ENCODE data around the gene ACTA2.

Gene ACTA2

DNA sequence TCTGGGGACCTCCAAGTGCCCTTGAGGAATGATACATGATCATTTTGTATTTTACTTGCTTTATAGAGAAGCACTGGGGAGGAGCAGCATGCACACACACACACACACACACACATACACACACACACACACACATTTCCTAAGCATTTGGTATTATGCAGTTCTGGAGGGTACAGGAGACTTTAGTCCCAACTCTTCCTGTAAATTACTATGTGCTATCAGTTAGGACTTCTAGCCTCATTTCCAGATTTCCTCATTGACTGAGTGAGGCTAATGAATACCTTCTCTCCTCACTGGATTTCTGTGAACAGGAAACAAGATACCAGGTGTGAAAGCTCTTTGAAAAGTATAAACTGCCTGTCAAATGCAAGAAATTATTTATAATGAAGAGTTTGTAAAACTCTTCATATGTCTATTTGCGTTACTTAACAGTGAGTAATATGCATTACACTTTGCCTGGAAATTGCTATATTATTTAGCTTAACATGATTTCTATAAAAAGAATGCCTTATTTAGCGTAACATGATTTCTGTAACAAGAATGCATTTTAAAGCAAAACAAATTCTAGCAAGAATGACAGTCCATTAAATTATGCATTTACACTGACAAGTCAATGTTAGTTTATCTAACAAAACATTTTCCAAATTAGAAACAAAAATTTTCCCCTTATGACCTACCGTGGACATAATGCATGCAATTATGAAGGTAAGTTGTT is 34.2 kb downstream of the ACTA2 start:
- no peak for DNase-seq

DNA sequence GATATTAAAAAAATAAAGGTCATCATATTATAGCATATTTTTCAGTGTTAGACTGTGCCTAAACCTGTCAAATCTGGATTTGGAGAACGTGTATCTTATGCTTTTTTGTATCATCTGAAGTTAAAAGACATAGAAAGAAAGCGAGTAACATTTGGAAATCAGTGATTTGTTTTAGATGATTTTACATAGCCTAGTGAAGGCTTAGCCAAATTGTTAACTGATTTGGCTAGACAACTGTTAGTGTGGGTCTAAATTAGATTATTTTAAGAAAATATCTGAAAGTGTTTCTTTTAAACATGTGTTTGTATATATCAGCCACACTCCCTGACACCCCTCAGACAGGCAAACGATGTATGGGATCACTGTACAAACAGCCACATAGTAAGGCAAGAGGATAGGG is 35.6 kb downstream of the ACTA2 start:
- no peak for DNase-seq

DNA sequence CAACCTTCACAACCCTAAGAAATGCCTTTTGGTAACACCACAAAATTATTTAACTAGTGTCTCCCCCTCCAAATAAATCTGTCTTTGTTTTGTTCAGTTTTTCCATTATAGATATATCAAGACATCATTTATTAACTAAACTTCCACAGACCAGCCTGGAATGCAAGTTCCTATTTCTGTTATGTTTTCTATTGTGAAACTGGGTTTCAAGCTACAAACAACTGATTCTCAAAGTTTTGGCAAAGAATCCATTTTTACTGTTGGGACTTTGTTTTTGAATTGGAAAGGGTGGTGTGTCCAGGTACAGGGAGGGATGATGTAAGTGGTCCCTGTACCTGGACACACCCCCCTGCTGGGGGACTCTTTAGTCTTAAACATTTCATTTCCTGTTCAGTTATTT is 36.3 kb downstream of the ACTA2 start:
- no peak for DNase-seq

DNA sequence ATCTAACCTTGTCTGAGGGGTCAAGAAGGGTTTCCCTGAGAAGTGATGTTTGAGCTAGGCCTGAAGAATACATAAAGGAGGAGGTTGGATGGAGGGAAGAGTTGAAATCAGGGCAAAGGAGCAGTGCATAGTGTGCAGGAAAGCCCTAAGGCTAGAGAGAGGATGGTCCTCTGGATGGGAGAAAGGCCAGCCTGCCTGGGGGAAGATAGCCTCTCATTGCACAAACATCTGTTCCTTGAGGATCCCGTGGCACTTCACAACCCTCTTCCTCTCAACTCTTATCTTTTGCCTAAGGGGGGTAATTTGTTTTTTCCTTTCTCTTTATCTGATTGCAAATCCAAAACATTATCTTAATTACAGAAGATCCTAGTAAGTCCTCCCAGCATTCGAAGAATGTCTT is 36.8 kb downstream of the ACTA2 start:
- no peak for DNase-seq

DNA sequence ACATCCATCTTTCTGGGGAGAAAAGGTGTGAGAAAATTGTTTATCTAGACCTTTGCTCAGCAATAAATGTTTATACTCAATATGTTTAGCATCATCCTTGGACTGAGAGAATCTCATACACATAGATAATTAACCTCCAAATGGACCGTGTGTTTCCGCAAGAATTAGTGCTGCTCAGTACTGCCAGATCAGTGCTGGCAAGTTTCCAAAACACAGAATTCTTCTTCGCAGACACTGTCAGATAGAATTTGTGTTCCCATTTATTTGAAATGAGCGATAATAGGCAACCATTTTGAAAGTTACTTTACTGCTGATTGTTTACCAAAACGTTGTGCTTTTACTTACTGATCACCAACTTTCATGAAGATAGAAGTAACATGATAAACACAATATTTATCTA is 38.8 kb downstream of the ACTA2 start:
- DNase-seq, result no peak

DNA sequence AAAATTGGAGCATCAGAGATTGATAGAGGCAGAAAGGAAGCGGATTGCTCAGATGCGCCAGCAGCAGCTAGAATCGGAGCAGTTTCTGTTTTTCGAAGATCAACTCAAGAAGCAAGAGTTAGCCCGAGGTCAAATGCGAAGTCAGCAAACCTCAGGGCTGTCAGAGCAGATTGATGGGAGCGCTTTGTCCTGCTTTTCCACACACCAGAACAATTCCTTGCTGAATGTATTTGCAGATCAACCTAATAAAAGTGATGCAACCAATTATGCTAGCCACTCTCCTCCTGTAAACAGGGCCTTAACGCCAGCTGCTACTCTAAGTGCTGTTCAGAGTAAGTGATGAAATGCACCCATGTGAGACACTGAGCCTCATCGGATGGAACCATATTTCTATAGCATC is 39.4 kb downstream of the ACTA2 start:
- no peak for DNase-seq

DNA sequence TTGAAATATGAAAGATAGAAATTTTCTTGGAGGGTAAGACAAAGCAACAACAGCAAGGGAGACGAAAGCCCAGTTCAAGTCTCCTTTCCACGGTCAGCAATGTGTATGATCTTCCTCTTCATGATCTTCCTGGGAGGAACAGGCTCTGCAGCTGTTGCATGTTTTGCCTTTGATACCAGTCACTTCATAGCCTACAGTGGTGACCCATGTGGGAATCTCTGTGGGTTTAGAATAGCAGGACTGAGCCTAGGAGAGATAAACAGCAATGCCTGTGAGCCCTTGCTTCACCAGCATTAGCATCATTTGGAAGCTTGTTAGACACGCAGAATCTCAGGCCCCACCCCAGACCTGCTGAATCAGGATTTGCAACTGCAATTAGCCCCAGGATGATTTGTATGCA is 40.7 kb downstream of the ACTA2 start:
- DNase-seq, result no peak

DNA sequence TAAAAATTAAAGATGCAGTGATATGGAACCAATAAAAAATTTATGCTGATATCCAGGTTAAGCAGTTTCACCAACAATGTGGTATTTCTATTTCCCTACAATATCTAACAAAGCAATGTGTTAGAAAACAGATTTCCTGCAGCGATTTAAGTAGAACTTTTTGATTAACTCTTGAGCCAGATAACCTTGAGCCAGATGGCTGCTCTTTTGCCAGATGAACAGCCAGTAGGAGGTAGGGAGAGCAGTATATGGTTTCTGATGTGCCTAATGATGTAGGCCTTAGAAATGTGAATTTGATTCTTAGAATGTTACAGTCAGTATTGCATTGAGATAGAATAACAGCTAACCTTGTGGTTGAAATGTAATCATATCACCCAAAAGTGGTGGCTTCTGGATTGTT is 41.5 kb downstream of the ACTA2 start:
- DNase-seq, result no peak

DNA sequence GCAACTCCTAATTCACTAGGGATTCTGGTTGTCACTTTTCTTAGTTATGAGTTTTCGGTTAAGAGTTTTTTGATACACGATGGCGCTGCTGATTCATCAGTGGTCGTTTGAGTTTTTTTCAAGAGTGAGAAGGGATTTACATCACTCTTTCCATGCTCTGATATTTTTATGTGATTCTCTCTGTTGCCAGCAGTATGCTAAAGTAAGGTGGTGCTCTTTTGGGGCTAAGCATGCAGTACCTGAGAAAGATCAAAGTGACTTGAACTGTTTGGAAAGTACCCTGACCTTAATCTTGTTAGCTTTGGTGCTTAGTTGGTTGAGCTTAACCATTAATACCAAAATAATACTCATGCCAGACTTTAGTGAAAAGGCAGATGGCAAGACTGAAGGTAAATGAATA is 44.4 kb downstream of the ACTA2 start:
- DNase-seq, result no peak

DNA sequence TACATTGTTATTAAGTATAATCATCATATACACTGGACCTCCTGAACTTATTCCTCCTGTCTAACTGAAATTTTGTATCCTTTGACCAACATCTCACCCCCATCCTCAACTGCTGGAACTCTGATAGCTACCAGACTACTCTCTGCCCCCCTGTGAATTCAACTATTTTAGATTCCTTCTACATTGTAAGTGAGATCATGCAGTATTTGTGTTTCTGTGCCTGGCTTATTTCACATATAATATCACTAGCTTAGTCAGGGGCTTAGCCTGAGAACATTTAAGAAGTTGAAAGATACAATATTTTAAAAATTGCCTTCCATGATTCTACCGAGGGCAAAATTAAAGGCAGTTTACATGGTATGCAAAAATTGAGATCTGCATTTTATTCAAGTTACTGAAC is 45.7 kb downstream of the ACTA2 start:
- DNase-seq, result no peak

DNA sequence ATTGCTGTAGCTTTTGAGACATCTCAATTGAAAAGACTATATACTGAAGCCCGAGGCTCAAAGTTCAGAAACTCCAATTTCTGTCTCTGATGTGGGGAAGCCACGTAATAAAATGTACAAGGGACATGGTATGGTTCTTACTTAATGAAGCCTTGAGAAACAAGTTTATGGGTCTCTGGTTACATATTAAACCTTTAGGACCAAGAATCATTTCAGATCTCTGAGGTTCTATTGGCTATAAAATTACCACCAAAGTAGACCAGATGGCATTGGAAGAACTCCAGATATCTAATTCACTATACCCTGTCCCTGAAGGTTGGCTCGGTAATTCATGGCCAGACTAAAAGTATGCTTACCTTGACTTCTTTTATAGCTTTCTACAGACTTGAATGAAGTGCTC is 48.9 kb downstream of the ACTA2 start:
- DNase-seq, result no peak

DNA sequence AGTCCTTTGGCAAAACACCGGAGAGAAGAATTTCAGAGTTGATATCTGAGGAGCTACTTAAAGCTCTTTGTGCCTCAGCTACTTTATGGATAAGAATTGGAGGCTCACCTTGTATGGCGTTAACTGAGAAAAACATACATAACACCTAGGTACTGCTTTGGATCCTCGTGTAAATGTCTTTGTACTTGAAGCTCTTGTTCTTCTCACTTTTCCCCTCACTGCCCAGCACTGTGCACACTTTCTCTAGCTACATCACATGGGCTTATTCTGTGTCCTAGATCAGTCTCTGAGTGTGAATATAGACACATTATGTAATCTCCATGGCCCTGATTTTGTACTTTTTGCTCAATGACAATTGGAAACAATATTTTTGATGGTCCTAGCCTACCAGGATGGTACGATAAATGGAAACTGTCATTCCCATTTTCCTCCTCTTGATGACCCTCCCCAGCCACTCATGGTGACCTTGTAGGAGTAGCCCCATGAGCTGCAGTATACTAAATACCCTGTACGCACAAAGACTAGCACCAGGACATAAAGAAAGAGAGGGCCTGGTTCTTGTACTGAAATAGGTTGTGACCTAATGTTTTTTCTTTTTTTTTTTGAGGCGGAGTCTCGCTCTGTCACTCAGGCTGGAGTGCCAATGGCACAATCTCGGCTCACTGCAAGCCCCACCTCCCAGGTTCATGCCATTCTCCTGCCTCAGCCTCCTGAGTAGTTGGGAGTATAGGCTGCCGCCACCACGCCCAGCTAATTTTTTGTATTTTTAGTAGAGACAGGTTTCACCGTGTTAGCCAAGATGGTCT is 50.4 kb downstream of the ACTA2 start:
- DNase-seq, result no peak

DNA sequence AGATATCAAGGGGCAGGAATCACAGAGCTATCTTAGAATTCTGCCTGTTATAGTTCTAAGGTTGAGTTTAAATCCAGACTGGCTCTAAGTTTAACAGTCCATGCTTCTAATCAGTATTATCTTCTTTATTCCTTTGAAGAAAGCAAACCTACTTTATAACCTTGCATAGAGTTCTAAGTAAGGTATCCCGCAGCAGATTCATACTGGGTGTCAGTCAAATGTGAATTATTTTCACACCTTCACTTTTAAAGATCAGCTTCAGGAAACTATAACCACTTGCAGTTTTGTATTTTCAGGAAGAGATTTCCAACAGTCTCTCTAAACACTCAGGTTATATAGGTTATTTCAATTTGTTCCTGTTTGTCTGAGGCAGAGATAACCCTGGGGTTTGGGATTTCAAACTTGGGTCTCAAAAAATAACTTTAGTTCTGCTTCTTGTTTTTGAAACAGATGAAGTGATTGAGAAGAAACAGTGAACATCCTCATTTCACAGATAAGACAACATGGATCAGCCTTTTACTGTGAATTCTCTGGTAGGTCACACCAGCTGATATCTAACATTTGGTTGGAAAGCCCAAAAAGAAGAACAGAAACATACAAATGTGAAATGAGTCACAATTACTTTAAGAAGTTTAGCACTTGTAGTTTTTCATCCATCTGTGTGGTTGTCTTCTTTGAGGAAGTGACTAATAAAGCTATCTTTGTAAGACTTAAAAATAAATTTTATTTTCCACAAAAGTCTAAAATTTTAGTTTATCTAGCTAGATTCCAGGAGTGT is 51.2 kb downstream of the ACTA2 start:
- no peak for DNase-seq

DNA sequence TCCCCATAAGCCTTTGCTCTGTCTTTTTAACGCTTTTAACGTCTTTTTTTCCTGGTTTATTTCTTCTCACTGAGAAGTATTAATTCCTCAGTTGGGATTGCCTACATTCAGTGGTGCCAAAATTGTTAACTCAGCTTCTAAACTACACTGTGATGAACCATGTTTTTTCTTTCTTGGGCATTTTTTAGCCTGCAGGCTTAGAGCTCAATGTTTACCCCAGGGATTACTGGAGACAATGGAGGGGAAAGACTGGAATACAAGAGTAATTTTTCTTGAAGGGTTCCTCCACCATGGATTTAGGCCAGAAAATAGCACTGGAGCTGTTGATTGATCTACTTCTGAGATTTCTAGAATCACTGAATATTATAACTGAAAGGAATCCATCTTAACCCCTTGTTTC is 52.7 kb downstream of the ACTA2 start:
- DNase-seq, result no peak

DNA sequence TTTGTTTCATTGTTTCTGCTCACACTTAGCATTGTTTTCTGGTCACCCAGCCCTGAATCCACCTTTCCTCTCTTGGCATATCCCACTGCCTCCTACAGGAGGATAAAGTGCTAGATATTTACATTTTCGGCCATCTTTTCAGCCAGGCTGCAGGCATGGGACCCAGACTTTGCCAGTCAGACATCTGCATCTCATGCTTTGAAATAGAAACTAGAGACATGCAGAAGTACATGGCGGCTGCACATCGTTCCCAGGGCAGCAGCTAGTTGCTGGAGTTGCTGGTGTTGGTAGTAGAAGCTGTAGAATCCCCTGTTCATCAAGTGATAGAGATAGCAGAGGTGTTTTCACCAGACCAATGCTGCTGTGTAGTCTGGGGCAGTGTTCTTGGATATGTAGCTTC is 53.8 kb downstream of the ACTA2 start:
- no peak for DNase-seq

DNA sequence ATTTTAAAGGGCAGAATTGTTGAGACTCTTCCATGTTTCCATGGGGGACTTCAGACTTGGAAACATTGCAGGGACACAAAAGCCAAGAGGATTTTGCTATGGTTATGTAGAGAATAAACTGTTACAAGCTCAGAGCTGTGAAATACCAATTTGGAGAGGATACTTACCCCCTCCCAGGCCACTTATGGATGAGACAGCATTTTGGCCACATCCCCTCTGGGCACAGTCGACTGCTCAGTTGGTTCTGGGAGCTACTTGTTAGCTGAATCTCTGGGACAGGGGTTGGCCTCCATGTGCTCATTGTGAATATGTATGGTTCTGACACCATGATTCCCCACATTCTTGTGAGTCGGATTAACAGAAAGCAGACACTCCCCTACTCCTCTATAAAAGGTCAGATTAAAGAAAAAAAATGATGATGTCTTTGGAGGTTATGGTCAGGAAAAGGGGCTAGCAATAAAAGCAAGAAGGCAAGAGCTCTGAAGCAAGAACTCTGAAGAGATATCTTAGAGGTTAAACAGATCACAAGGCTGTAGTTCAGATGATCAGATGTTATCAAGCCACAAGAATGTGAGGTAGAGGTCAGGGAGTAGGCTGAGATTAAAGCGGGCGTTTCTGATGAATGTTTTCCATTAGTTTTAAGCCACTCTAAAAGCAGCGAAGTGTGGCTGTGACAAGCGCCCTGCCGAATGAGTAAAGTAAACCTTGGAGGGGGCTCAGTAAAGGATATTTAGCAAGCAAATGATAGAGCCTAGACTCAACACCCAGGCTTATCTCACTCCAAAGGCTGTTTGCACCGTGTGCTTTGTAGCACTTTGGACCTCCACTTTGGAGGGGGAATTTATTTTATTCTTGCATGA is 55.3 kb downstream of the ACTA2 start:
- DNase-seq, result no peak

DNA sequence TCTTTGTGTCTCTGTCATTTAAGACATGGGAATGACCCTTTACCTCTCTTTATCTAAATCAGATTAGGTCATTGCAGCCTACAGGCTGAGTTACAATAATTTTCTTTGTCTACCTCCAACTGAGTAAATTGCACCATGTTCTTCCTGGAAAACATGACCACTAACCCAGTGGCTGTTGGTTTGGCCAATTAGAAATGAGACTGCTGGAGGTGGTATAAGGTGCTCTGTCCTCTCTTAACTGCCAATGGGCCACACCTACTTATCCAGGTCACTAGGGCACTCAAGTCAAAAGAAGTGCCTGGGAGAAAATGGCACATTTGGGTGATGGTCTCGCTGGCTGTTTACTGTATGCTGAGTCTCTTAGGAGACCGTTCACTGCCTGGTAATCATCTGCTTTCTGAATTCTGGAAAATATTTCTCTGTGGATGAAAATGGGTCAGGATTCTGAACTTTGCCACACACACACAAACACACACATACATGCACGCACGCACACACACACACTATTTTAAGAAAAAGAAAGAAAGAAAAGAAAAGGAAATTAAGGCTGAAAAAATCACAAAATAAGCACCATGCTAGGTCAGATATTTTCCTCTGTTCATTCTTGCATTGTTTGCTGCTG is 56.1 kb downstream of the ACTA2 start:
- DNase-seq, result no peak

DNA sequence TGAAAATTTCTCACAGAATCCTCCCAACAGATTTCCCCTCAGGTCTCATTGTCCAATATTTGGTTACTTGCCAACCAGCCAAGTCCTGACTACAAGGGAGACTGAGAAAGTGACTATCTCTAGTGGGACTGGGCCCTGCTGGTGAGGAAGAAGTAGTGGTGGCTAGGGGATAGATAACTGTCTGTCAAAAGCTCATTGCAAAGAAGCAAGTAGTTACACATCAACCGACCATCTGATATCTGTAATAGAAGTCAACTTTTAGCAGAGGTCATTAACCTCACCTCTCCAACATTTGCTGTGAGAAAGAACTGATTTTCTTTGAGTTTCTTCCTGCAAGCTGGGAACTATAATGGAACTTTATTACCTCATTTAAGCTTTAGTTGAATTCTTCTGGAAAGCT is 57.3 kb downstream of the ACTA2 start:
- DNase-seq, result no peak

DNA sequence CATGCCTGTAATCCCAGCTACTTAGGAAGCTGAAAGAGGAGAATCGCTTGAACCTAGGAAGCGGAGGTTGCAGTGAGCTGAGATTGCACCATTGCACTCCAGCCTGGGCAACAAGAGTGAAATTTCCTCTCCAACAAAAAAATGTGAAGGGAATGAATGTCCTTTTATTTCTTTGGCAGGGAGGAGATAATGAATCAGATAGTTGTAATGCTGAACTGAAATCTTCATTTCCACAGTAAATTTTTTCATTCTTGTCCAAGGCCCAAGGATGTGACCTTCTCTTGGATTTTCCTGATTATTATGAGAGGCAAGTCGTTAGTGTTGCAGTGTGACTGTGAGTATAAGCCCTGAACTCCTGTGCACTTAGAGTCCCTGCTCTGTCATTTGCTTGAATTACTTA is 59.0 kb downstream of the ACTA2 start:
- no peak for DNase-seq

DNA sequence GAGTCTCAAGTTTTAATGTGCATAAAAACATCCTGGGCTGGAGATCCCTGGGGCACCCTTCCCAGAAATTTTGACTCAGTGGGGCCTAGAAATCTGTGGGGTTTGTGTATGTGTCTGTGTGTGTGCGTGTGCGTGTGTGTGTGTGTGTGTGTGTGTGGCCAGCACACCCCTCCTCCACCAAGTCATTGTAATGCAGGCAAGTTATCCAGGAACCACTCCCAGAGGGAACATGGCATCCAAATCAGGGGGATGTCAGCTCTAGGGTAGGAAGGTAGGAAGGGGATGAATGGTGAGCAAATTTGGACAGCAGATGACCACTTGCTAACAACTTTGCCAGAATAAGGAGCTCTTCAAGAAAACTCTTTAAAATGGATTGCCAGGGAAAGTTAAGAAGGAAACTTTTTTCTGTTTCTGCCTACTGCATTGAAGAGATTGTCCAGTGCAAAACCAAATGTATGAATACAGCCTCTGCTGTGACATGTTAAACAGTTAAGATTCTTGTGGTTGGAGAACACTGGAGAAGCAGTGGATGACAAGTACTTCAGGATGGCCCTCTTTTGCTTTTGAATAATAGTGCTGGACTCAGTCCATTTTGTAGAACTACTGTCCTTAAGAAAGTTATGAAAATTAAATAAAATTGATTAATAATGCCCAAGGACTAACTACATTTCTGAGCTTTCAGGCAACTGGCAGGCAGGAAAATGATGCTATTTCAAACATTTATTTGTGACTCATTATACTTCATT is 60.2 kb downstream of the ACTA2 start:
- no peak for DNase-seq

DNA sequence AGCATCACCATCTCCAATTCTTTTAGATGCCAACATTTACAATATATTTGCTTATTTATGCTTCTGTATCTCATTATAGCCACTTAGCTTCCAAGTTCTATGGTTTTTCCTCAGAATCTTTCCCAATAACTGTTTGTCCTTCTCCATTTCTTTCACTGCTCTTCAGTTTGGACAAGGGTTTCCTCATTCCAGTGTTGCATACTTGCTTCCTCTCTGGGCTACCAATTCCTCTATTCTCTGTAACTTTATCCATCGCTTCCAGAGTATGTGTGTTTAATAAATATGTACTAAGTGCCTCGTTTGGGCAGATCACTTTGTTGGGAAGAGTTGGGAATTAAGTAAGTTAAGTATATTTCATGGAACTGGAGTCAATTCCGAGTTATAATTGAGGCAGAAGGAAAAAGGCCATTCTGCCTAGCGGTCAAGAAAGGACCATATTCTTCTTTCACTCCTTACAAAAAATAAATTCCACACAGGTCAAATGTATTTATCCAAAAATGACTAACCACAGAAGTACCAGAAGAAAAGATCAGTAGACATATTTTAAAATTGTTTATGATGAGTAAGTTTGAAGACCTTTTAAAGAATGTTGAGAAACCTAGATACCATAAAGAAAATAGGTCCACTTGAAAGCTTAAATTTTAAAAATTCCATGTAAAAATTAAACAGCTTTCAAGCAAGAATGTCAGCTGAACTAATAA is 61.7 kb downstream of the ACTA2 start:
- no peak for DNase-seq
